A673 (cell line): ENCODE measurements around the gene COL1A1. TPM values are rescaled to one million over a fixed set of nuclear protein-coding genes. Genes with fewer than 3 reads are reported as not detected.

Experiments used
- BruUV-seq: library from RNA; stranded (reverse); fragments of 400-500 nt; replicated peaks from 2 replicates; lab custom pipeline; 2021; lab: Mats Ljungman, UMichigan
- CTCF ChIA-PET: fragments of 300-600 bp; sonication (Branson Sonifier 250); formaldehyde crosslinking; loops from one replicate; lab custom pipeline; 2022; ENCODE audit warnings: antibody characterized with exemption; lab: Charles Lee
- POLR2A ChIA-PET: fragments of 300-600 bp; sonication (Branson Sonifier 250); formaldehyde crosslinking; loops from one replicate; lab custom pipeline; 2022; ENCODE audit warnings: antibody characterized with exemption; ENCODE audit not compliant: low non-redundant PET; lab: Charles Lee
- DNase-seq: peaks from one replicate; pipeline ENCODE4 v3.0.0-alpha.2; 2015; ENCODE audit warnings: low spot score
- H3K27ac ChIP-seq: fragments of 200-600 bp; sonication (generic); 2 replicates; pipeline ENCODE4 v1.5.1; 2016; ENCODE audit warnings: mixed run types, low read depth, mild to moderate bottlenecking, mixed read lengths, antibody characterized with exemption, low read length; ENCODE audit not compliant: poor library complexity, severe bottlenecking
- H3K27me3 ChIP-seq: fragments of 200-600 bp; sonication (generic); replicated peaks from 2 replicates; pipeline ENCODE4 v1.6.1; 2017; ENCODE audit warnings: mixed run types, low read depth, mild to moderate bottlenecking, mixed read lengths, antibody characterized with exemption, low read length; ENCODE audit not compliant: insufficient read depth, poor library complexity
- H3K36me3 ChIP-seq: fragments of 200-600 bp; sonication (generic); 2 replicates; pipeline ENCODE4 v1.6.1; 2016; ENCODE audit warnings: mixed run types, mild to moderate bottlenecking, mixed read lengths, antibody characterized with exemption, low read length; ENCODE audit not compliant: insufficient read depth, poor library complexity, severe bottlenecking
- H3K4me1 ChIP-seq: fragments of 200-600 bp; sonication (generic); 2 replicates; pipeline ENCODE4 v1.6.1; 2017; ENCODE audit warnings: mixed run types, mild to moderate bottlenecking, mixed read lengths, antibody characterized with exemption, low read length; ENCODE audit not compliant: insufficient read depth, poor library complexity, severe bottlenecking
- H3K4me3 ChIP-seq: fragments of 200-600 bp; sonication (generic); 2 replicates; pipeline ENCODE4 v1.5.1; 2016; ENCODE audit warnings: low read depth, mixed run types, mild to moderate bottlenecking, mixed read lengths, low read length; ENCODE audit not compliant: poor library complexity, severe bottlenecking
- H3K9me3 ChIP-seq: fragments of 200-600 bp; sonication (generic); 2 replicates; pipeline ENCODE4 v1.6.1; 2016; ENCODE audit warnings: mixed run types, low read depth, mild to moderate bottlenecking, mixed read lengths, antibody characterized with exemption, low read length; ENCODE audit not compliant: poor library complexity, severe bottlenecking
- EZH2 ChIP-seq: fragments of 200-600 bp; sonication (generic); IDR thresholded peaks from 2 replicates; pipeline ENCODE4 v1.6.1; 2017; ENCODE audit warnings: borderline replicate concordance, low read depth, mild to moderate bottlenecking, mixed read lengths, antibody characterized with exemption, low read length; ENCODE audit not compliant: poor library complexity, severe bottlenecking
- intact Hi-C: fragments of 100-400 bp; cut with micrococcal nuclease; formaldehyde crosslinking; loops from one replicate; pipeline ENCODE4 v1.10.0; 2022; ENCODE audit not compliant: unreplicated experiment
- total RNA-seq: library from RNA; stranded (reverse); gene quantifications from 2 replicates; pipeline ENCODE4 v1.2.3, GENCODE V29; 2021
- TF ChIP-seq, protein P1 (sequence below): fragments of 300-800, 200-600 bp; sonication (generic); conservative IDR thresholded peaks from 2 replicates; pipeline ENCODE4 v1.5.1; 2017; ENCODE audit warnings: low read depth, mild to moderate bottlenecking, antibody characterized with exemption, low read length, moderate library complexity, mixed read lengths

The COL1A1 gene
- total RNA-seq, 1 experiment from 2014 or later, result 24.6 TPM

DNA sequence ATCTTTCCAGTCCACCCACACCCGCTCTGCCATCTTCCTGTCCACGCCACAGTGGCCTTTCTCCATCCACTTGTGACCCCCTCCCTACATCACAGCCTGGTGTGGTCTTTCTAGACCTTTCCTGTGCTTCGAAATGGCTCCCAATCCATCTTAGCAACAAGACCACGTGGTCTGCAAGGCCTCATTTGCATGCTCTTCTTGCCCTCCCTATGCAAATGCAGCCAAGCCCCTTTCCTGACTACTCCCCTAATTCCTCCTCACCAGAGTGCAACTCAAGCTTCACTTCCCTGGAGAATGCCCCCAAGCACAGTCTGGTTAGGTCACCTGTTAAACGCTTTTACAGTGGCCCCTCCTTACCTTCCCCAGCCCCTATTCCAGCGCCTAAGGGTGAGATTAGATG is 57.1 kb downstream of the COL1A1 start:
- ChIA-PET CTCF (no interaction called here), POLR2A (no interaction called here)
- no peaks in the 10 kb centered on the region for H3K27me3 ChIP-seq
- no TSS peak for BruUV-seq
- H3K4me3 ChIP-seq, result no peak overlapping the region
- no peak overlapping the region for H3K27ac ChIP-seq
- TF ChIP-seq, protein P1, sequence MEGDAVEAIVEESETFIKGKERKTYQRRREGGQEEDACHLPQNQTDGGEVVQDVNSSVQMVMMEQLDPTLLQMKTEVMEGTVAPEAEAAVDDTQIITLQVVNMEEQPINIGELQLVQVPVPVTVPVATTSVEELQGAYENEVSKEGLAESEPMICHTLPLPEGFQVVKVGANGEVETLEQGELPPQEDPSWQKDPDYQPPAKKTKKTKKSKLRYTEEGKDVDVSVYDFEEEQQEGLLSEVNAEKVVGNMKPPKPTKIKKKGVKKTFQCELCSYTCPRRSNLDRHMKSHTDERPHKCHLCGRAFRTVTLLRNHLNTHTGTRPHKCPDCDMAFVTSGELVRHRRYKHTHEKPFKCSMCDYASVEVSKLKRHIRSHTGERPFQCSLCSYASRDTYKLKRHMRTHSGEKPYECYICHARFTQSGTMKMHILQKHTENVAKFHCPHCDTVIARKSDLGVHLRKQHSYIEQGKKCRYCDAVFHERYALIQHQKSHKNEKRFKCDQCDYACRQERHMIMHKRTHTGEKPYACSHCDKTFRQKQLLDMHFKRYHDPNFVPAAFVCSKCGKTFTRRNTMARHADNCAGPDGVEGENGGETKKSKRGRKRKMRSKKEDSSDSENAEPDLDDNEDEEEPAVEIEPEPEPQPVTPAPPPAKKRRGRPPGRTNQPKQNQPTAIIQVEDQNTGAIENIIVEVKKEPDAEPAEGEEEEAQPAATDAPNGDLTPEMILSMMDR, result no peak
- TF ChIP-seq EZH2, result no peak
- intact Hi-C loops, result no loop called here
- H3K4me1 ChIP-seq, result peaks cover 23% of the 10 kb centered on the region
- DNase-seq, result no peak
- no peaks in the 10 kb centered on the region for H3K9me3 ChIP-seq
- H3K36me3 ChIP-seq, result peaks cover 61% of the 10 kb centered on the region

DNA sequence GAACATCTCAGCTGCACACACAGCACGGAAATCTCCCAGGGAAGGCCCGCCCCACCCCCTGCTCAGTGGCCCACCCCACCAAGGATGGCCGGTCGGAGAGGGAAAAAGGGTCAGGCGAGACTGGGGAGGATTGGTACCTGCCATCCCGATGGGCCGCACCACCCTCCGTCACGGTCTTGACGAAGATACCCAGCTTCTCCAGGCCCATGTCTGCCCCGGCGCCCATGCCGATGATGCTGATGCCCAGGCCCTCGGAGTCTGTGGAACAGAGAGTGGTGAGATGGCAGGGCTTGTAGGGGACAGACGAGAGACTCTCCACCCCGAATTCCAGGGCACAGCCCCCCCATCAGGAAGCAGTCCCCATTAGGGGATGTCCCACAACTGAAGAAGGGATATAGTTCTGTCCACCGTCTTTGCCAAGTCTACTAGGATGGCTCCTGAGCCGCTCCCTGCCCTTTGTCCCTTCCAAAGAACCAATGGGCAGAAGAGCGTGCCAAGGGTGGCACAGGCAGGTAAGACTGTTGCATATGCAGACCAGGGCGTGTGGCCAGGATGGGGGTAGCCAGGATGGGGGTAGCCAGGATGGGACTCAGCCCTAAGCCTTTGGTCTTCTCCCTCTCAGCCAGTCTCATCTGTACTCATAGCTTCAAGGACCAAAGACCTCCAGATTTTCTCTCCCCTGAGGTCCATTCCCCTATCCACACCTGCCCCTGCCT is 57.8 kb downstream of the COL1A1 start:
- H3K4me3 ChIP-seq, result no peak overlapping the region
- no peaks in the 10 kb centered on the region for H3K27me3 ChIP-seq
- no peak overlapping the region for H3K27ac ChIP-seq
- ChIA-PET POLR2A (no interaction called here), CTCF (no interaction called here)
- TF ChIP-seq, protein P1, result no peak
- no peak for TF ChIP-seq EZH2
- peaks cover 68% of the 10 kb centered on the region for H3K36me3 ChIP-seq
- intact Hi-C loops, result no loop called here
- no peak for DNase-seq
- peaks cover 23% of the 10 kb centered on the region for H3K4me1 ChIP-seq
- H3K9me3 ChIP-seq, result no peaks in the 10 kb centered on the region
- no TSS peak for BruUV-seq

DNA sequence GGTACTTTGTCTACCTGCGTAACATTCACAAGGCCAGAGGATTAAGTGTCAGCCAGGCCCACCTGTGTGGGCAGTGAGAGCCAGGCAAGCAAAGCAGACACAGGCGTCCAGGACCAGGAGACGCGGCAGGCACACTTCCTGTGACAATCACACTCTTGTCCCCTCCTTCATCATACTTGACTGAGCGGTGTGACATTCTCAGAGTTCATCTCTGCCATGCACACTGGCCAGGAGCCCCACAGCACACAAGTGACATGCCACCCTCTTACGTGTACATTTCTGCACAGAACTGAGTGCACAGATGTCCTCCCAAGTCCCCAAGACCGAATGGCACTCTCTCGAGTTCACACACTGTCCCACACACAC is 59.7 kb downstream of the COL1A1 start:
- intact Hi-C loops, result no loop called here
- Histone ChIP-seq H3K36me3 (peaks cover 87% of the 10 kb centered on the region), H3K9me3 (no peaks in the 10 kb centered on the region)

More for the DNA sequence above, 59.7 kb downstream of the COL1A1 start:
- no peak for DNase-seq
- Histone ChIP-seq H3K27me3 (no peaks in the 10 kb centered on the region), H3K4me1 (peaks cover 6% of the 10 kb centered on the region), H3K27ac (no peak overlapping the region), H3K4me3 (no peak overlapping the region)
- no peak for TF ChIP-seq EZH2
- TF ChIP-seq, protein P1, result no peak
- ChIA-PET CTCF (no interaction called here), POLR2A (interaction anchor here (0.7 kb wide), 1 partner anchor 225 kb away, joined by 3 read pairs; no protein-coding TSS in a partner anchor)
- no TSS peak for BruUV-seq
